Measurements from ENCODE around the gene CDK14.

DNA sequence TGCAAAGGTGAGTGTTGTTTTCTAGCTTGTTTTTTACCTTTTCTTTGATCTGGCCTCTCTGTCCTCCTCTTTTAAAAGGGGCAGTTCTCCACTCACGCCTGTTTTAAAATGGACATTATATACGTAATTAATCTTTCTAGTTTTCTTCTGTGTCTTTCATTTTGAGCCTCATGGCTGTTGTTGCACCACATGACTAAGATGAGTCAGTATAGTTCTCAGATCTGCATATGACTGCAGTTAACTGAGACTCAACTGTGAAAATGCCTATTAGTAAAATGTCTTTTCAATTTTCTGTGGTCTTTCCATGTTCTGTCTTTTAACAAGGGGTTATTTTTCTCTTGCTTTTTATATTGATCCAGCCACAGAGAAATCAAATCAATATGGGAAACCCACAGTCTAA lies 296.1 kb downstream of the CDK14 start:
- no peak for TF ChIP-seq TAF1 (IDR thresholded peaks at IDR 0.05; ENCODE audit: borderline replicate concordance, insufficient read depth, low read length)
- TF ChIP-seq POLR2AphosphoS5 (IDR thresholded peaks at IDR 0.05; ENCODE audit: low read depth, low read length): no peak
- TF ChIP-seq, protein P1, sequence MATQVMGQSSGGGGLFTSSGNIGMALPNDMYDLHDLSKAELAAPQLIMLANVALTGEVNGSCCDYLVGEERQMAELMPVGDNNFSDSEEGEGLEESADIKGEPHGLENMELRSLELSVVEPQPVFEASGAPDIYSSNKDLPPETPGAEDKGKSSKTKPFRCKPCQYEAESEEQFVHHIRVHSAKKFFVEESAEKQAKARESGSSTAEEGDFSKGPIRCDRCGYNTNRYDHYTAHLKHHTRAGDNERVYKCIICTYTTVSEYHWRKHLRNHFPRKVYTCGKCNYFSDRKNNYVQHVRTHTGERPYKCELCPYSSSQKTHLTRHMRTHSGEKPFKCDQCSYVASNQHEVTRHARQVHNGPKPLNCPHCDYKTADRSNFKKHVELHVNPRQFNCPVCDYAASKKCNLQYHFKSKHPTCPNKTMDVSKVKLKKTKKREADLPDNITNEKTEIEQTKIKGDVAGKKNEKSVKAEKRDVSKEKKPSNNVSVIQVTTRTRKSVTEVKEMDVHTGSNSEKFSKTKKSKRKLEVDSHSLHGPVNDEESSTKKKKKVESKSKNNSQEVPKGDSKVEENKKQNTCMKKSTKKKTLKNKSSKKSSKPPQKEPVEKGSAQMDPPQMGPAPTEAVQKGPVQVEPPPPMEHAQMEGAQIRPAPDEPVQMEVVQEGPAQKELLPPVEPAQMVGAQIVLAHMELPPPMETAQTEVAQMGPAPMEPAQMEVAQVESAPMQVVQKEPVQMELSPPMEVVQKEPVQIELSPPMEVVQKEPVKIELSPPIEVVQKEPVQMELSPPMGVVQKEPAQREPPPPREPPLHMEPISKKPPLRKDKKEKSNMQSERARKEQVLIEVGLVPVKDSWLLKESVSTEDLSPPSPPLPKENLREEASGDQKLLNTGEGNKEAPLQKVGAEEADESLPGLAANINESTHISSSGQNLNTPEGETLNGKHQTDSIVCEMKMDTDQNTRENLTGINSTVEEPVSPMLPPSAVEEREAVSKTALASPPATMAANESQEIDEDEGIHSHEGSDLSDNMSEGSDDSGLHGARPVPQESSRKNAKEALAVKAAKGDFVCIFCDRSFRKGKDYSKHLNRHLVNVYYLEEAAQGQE (IDR thresholded peaks at IDR 0.05; ENCODE audit: insufficient read depth in 1 of 2, low read depth in 2 of 2, low read length in 2 of 2): no peak
- TF ChIP-seq SIN3A (IDR thresholded peaks at IDR 0.05; ENCODE audit: borderline replicate concordance, insufficient read depth, low read length): no peak
- TF ChIP-seq FOXP2 (optimal IDR thresholded peaks at IDR 0.05; ENCODE audit: borderline replicate concordance, extremely low read depth, extremely low read length, insufficient read depth): no peak

All from PFSK-1 (cell line).